ENCODE measurements around the gene COL8A1.
A peak's percentile ranks its signal among the peaks of the same experiment; 100 is the strongest.
"Not testable (repeated sequence)": the region's sequence is repeated elsewhere in the genome, so short reads cannot be mapped to it uniquely, and the experiment has no call there.

COL8A1 gene

DNA sequence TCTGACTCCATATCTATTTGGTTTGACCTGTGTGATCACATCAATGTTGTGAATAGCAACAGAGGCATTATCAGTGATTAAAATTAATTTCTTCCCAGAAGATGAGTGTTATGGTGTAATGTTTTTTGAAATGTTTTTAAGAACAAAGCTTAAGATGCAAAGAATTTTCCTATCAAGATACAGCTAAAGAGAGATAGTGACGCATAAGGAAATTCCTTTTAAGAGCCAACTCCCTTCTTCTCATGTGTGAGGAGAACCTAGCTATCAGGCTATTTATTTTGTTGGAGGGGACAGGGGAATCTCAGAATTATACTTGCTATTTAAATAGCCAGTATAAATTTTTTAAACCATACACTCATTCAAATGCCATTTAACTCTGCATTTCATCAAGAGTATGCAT lies 71.3 kb downstream of the COL8A1 start:
- DNase-seq (ENCODE audit: low read depth), result no peak

DNA sequence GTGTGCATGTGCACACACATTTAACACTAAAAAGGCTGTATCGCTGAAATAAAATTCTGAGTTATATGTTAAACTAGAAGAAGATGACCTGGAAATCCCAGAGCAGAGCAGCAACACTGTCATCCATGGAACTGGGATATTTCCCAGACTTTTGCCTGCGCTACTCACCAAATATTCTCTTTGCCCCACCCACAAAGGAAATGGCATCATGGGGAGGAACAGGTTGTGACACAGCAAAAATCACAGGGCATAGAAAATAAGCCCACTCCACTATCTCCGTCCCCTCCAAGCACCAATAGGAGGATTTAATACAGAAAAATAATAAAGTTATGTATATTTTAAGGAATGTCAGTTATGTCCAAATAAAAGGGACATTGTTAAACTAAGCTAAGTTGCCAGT lies 71.7 kb downstream of the COL8A1 start:
- DNase-seq (ENCODE audit: low read depth), result no peak

DNA sequence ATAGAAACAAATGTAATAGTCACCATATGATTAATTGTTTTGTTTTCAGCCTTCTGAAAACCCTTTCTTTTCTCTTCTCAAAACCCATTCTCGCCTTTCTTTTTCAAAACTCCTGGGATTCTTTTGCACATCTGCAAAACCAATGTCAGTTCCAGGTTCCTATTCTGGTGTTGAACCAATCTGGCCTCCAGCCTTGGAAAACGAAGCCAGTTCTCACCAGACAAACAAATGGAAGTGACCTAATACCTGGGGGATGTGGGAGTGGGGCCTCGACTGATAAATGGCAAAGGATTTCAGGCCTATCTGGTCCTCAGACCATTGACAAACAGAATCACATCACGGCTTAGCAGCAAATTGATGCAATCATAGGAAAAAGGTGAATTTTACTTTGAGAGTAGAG lies 73.0 kb downstream of the COL8A1 start:
- DNase-seq (ENCODE audit: low read depth), result no peak

DNA sequence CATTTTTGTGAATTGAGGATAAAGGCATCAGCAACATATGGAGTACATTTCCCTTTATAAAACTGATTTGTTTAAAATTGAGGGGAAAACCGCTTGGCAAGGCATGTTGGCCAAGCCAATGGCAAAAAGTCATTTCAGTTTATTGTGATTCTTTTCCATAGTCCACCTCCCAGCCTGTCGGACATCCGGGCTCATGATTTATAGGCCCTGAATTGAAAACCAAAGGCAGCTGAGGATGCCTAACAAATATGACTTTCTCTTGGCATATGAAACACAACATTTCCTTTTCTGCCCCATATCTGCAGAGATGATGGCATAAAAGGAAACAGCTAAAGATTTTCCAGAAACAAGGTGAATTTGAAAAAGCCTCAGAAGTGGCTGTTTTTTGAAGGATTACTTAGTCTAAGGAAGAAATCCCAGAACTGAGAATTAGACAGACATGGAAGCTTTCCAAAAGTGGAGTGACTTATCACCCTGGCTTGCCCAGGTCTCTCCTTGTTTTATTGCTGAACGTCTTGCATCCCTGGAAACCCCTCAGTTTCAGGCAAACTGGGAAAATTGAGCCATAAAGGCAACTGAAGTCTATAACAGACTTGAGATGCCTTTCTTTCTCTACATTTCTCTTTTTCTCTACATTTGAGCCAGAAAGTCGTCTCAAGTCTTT lies 74.0 kb downstream of the COL8A1 start:
- DNase-seq (ENCODE audit: low read depth), result no peak

DNA sequence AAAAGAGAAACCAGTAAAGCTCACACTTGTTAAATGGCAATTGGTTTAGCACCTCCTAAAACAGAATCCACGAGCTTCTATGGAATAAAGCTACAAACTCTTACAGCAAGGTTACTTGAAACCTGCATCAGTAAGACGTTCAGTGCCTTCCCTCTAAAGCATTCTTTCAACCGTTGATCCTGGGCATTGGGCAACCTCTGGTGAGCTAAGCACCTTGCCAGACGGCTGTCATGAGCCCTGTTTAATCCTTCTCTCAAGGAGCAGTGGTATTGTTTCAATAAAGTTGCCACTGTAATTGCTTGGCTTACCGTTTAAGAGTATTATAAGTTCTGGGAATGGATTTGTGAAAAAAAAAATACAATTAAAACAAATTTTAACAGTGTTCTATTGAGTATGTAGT lies 75.0 kb downstream of the COL8A1 start:
- DNase-seq (ENCODE audit: low read depth), result no peak

DNA sequence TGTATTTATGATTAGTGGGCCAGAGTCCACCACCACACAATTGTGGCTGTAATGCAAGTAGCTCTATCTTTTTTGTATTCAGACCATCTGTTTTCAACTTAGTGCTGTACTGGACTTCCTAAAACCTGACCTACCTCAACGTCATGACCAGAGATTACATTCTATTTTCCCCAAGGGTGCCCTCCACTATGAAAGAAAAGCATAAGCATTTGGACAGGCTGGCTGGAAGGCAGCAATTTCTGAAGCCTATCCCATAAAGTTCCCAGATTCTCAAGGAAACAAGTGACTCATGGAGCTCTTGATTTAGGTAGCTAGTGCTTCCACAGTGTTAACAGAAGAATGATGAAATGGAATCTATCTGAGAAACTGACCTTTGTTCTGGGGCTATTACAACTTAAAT lies 75.8 kb downstream of the COL8A1 start:
- no peak for DNase-seq (ENCODE audit: low read depth)

DNA sequence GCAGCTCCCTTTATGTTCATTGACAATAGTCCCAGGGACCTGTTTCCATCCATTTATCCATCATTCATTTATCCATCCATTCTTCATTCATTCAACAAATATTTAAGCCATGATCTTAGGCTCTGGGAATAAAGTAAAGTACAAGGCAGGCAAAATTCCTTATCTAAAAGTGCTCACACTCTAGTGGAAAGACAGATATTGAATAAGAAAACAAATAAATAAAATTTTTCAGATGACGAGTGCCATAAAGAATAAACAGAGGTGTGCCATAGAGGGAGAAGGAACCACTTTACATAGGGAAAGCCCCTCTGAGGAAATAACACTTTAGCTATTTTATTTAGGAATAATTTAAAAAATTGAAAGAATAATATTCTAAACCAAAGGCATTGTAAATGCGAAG lies 76.2 kb downstream of the COL8A1 start:
- no peak for DNase-seq (ENCODE audit: low read depth)

DNA sequence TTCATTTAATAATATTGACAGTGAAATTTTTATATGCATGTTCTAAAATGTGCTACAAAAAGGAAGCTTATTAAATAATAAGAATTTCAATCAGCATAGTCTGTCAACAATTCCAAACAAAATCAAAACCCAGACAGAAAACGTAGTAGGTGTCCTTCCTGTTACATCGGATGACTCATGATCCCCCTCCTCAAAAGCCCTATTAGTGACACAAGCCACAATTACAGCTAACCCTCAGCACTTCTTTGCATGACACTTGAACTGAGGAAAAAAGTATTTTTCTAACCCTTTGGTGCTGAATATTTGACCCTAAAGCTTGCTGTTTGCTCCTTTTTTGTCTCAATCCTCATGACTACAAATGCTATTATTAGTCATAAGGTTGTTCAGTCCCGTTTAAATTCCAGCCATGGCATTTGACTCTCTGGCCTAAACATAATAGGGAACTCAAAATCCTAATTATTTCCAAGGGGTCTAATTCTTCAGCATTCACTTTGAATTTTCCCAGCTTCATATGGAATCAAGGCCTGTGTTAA lies 78.1 kb downstream of the COL8A1 start:
- no peak for DNase-seq (ENCODE audit: low read depth)

DNA sequence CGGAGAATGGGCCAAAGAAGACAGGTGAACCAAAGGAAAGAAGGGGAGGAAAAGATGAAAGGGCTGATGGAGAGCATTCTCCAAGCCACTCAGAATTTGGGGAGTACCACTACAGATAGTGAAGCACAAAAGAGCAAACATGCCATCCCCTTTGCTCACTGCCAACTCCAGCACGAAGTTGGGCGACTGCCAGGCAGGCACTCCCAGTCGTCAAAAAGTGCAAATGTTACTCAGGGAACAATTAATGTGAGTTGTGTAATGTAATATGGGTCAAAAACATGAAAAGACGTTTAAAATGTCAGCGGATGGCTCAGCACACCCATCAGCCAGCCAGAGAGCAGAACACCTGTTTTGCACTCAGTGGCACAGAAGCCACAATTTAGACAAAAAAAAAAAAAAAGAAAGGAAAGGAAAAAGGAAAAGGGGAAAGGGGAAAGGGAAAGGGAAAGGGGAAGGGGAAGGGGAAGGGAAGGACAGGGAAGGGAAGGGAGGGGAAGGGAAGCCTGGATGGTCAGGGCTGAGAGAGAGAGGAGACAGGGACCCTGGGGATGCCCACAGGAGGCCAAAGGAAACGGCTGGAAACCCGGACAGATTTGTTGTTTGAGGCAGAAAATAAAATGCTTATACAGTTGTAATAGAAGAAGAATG lies 82.7 kb downstream of the COL8A1 start:
- peak; percentile 54 for DNase-seq (ENCODE audit: low read depth)

DNA sequence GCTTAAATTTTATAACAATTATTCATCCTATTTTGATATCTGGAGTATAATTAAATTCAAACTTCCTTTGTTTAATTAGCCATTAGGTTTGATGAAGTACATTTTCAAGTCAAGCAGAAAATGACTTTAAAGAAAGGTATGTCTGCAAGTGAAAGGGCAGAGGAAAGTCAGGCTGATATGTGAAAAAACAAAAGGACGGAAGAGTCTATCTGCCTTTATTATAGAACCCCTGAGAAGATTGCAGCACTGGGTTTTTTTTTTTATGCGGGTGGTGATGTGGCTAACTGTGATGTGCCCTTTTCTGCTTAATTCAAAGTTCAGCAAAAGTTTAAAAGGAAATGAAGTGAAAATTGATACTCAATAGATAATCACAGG lies 83.2 kb downstream of the COL8A1 start:
- DNase-seq (ENCODE audit: low read depth), result no peak

DNA sequence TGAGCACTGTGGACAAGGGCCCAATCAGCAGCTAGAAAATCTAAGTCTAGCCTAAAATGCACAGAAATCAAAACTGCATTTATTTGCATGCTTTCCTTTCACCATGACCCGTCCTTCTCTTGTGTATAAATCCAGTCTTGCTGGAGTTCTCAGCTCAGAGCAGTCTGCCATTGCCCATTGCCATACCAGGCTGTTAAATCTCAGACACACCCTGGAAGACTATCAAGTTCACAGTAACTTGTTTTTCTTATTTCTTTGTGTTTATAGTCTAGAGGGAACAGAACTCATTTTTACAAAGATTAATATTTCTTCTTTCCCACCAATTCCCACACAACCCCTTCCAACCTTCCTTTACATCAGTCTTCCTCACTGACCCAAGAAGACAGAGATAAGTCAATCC lies 85.9 kb downstream of the COL8A1 start:
- DNase-seq (ENCODE audit: low read depth), result no peak

DNA sequence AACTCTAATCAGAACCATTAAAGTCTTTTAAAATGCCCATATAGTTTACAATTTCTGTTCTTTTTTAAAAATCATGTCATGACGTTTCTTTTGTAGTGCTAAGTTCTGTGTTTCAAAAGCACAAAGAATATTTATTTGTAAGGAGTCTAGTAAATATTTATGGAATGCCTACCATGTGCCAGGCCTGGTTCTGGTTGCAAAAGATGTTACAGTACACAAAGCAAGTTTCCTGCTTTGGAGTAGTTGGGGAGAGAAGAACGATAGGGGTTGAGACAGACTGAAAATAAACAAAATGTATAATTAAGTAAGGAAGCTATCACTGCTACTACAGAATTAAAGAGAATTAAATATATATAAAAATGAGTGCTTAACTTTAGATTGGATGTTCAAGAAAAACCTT lies 92.5 kb downstream of the COL8A1 start:
- no peak for DNase-seq (ENCODE audit: low read depth)

DNA sequence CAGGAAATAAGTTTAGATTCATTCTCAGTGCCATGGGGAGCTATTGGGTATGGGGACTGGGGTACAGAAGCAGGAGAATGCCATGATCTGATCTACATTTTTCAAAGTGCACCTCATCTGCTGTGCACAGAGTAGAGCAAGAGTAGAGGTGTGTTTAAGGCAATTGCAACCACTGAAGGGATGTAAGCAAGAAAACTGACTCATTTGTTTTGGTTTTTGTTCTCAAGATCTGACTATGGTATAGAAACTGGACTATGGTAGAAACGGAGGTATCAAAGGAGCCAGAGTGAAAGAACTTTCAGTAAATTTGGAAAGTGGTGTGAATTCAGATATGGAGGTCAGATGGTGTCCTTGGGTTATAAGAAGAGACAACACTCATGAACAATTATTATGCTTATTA lies 93.1 kb downstream of the COL8A1 start:
- DNase-seq (ENCODE audit: low read depth), result no peak

DNA sequence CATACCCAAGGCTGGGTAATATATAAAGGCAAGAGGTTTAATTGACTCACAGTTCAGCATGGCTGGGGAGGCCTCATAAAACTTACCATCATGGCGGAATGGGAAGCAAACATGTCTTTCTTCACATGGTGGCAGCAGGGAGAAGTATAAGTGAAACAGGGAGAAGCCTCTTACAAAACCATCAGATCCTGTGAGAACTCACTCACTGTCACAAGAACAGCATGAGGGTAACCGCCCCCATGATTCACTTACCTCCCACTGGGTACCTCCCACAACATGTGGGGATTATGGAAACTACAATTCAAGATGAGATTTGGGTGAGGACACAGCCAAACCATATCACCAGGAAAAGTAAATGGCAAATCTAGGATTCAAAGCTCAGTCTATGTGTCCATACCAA lies 102.0 kb downstream of the COL8A1 start:
- DNase-seq (ENCODE audit: low read depth), result not testable (repeated sequence)

DNA sequence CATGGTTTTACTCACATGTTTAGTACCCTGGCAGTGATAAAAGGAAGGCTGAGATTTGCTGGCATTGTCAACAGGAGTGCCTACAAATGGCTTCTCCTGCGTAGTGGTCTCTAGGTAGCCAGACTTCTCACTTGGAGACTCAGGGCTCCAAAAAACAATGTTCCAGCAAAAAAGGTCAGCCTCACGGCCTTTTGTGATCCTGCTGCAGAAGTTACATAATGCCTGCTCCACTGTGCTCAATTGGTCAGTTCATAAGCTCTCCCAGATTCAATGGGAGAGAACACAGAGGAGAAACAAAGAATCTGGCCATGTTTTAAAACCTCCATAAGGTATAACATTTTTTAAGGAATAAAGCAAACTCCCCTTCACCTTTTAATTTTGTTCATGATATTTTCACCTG lies 103.2 kb downstream of the COL8A1 start:
- no peak for DNase-seq (ENCODE audit: low read depth)

DNA sequence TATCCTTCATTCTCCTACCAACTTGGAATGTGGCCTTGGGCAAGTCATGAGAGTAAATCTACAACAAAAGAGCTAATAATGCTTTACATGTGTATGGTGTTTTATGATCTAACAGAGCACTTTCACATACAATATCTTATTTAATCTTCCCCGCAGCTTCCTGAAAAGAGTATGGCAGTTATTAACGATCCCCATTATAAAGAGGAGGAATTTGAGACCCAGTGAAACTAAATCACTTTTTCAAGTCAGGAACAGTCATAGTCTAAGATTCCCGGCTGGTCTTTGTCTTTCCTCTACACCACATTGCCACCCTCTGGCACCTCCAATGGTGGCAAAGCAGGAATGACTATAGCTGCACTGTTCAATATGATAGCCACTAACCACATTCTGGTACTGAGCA lies 109.5 kb downstream of the COL8A1 start:
- no peak for DNase-seq (ENCODE audit: low read depth)

DNA sequence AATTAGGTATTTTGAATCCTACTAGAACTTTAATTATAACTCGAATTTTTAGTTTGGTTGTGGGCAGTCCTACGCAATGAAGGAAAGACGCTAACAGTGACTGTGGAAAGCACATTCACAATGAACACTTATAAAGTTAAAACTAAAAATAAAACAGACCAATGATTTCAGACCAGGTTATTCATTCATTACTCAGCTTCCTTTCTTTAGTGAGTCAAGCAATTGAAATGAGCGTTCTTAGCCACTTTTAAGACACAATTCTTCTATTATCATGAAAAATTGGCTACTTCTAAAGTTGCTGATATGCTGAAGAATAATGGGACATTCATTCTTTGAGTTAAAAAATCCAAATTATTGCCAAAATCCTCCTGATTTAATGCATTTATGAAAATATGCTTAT lies 113.3 kb downstream of the COL8A1 start:
- peak; percentile 49 for DNase-seq (ENCODE audit: low read depth)

DNA sequence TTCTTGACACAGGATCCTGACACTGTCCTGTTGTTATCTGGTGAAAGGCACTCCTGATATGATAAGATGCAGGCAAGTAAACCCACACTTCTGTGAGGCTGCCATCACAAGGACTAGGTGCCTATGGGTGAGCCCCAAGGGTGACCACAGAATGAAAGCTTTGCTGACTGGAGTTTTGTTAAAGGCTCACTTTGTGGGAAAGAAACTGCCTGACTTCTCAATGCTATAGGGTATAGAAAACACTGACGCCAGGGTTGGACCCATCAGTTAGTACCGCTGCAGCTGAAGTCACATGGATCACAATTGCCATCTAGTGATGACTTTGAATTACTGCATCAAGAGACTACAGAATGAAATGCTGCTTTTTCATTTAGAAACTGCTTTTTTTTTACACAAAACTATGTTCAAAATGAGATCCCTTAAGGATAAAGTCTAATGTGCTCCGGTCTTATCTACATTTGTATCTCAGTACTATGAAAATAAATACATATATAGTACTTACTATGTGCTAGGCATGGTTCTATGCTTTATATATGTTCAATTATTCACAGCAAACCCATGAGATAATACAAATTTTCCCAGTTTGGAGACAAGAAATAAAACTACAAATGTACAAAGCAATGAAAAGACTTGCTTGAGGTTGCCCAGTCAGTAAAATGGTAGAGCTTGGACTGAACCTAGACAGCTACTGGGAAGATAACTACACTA lies 115.0 kb downstream of the COL8A1 start:
- DNase-seq (ENCODE audit: low read depth), result no peak

DNA sequence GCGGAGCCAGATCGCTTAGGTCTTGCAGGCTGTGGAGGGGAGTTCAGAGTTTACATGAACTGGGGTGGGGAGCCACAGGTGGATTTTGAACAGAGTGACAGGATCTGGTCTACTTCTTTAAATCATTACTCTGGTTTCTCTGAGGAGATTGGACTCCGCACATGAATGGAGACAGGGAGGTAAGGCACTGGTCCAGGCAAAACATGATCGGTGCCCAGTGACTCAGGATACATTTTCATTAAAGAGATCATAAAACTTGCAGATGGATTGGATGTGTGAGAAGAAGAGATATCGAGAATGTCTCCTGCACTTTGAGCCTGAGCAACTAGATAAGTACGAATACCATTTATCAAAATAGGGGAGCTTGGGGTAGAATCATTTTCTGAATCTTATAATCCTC lies 117.4 kb downstream of the COL8A1 start:
- no peak for DNase-seq (ENCODE audit: low read depth)

DNA sequence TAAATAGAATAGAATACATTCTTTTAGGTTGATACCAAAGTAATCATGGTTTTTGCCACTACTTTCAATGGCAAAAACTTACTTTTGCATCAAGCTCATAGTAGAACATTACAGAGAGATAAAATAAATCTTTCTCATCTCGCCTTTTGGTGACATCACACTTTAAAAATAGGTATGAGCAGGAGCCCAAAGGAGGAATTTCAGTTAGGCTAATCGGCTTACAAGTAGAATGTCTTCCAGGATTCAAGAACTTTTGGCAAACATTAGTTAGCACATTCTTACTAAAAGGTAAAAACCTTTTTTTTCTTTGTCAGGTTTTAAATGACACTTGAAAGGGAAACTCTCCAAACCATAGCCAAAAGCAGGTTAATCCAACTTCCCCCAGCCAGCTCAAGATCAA lies 119.6 kb downstream of the COL8A1 start:
- no peak for DNase-seq (ENCODE audit: low read depth)

DNA sequence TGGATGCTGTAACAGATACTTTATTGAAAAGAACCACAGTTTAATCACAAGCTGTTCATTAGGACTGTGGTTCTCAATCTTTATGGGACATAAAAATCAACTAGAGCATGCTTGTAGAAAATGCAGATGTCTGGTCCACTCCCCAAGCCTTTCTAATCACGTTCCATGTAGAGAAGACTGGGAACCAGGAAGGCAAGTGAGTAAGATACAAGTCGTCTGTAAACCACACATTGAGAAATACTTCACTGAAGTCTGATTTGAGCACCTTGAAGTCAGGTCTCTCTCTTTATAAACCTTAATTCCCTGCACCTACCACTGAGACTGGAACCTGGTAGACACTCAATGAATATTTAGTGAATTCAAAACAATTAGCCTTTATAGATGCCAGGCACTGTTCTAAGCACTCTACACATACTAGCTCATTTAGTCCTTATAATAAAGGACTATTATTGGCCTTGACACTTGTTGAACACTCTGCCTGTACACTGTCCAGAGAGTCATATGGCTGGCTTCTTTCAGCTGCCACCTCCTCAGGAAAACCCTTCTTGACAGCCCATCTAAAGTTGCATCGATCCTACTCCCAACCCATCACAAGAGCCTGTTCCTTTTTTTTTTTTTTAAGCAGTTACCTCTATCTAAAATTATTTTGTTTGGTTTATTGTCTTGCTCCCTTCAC lies 120.2 kb downstream of the COL8A1 start:
- no peak for DNase-seq (ENCODE audit: low read depth)

DNA sequence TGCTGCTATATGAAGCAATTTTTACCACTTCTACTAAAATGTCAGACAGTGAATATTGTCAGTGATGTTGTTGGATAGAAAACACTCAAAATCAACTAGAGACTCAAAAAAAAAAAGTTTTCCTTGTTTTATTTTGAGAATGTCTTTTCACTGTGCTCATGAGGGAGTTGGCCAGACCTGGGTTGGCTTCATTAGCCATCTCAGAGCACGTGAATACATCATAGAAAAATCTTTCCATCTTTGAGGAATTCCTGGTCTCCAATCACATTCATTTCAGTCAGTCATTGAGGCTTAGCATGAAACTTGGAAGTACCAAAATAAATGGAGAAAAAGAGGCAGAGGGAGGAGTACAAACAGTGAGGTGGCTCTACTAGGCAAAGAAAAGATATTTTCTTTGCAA lies 121.6 kb downstream of the COL8A1 start:
- no peak for DNase-seq (ENCODE audit: low read depth)

DNA sequence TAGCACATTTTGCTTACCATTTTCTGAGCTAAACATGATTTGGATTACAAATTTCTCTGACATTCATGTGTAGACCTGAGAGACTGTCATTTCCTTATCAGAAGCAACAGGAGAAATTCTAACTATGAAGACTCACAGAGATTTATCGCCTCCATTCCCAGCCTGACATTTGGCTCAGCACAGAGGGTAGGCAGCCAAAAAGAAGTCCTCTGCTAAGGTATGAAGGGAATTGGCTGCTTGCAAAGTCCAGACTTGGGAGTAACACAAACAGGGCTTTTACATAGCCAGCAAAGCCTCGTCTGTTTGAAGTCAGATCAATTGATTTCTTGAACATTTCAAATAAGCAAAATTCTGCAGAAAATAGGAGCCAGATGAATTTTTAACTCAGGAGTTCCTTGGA lies 122.2 kb downstream of the COL8A1 start:
- DNase-seq (ENCODE audit: low read depth), result no peak
